ENCODE measurements around the gene CIB1. TPM values are rescaled to one million over a fixed set of nuclear protein-coding genes. Genes with fewer than 3 reads are reported as not detected.

CIB1 gene
- total and polyA plus RNA-seq, 2 of the 8 experiments (the other 6 are each of a cell fraction or from before 2014, with no cell fraction given): 26.0 to 63.5 TPM

- 86% methylated on average over 12 of the region's 12 CpGs; no CpG with 5 or more reads in 1 of the 2 experiments for WGBS, 2 experiments (ENCODE audit: extremely low coverage in 1 of 2, insufficient coverage in 1 of 2, insufficient read length in 1 of 2, insufficient replicate concordance in 2 of 2, low coverage in 1 of 2, low lambda C conversion rate in 2 of 2, missing lambda C conversion rate in 1 of 2)
- no peak overlapping the region for H4K5ac ChIP-seq (ENCODE audit: insufficient read length, low read depth, low read length)
- H3K9ac ChIP-seq (replicated peaks in 1 of 4; ENCODE audit: extremely low read depth in 1 of 4, low read depth in 3 of 4, low read length in 3 of 4): no peak overlapping the region
- H3K27me3 ChIP-seq (replicated peaks in 1 of 4; ENCODE audit: control insufficient read depth in 3 of 4, extremely low read depth in 1 of 4, insufficient read depth in 3 of 4, low read length in 3 of 4): no peaks in the 10 kb centered on the region
- TF ChIP-seq POLR2AphosphoS5 (IDR thresholded peaks at IDR 0.05; ENCODE audit: low read depth, low read length) (0 out of 2 replicates have a peak, but pooled peaks have one; percentile 30), GTF2F1 (IDR thresholded peaks at IDR 0.05; ENCODE audit: borderline replicate concordance, low read depth, low read length) (no peak)
- no peak overlapping the region for H4K8ac ChIP-seq (ENCODE audit: extremely low read depth, insufficient read depth, low read length)
- no peak overlapping the region for H3K14ac ChIP-seq (ENCODE audit: insufficient read length)
- H3K27ac ChIP-seq (ENCODE audit: low read depth, low read length): no peak overlapping the region
- no peaks in the 10 kb centered on the region for H3K79me2 ChIP-seq (ENCODE audit: control insufficient read depth in 1 of 2, insufficient read depth in 2 of 2, low read length in 2 of 2)
- H3K4me1 ChIP-seq (replicated peaks in 1 of 4; ENCODE audit: control insufficient read depth in 3 of 4, insufficient read depth in 4 of 4, low read length in 3 of 4): peaks cover 0 to 6% (median under 1%) of the 10 kb centered on the region in 4 experiments; a peak in 4 of 7 replicates
- H4K20me1 ChIP-seq (replicated peaks in 1 of 2; ENCODE audit: control insufficient read depth in 1 of 2, insufficient read depth in 2 of 2, low read length in 2 of 2): peaks cover 0 to 6% of the 10 kb centered on the region in 2 experiments
- no peak overlapping the region for H2BK5ac ChIP-seq (ENCODE audit: low read depth, low read length)
- H3K79me1 ChIP-seq (ENCODE audit: low read depth, low read length): peaks cover 6% of the 10 kb centered on the region
- H3K9me3 ChIP-seq (ENCODE audit: insufficient read depth in 2 of 2, low read depth in 1 of 2, low read length in 1 of 2): no peaks in the 10 kb centered on the region
- H2AK5ac ChIP-seq (ENCODE audit: low read depth, low read length): no peak overlapping the region
- H2BK15ac ChIP-seq (ENCODE audit: low read length): no peak overlapping the region
- no peak overlapping the region for H2AFZ ChIP-seq (ENCODE audit: low read length)
- H3K18ac ChIP-seq (ENCODE audit: extremely low read depth, low read length): no peak overlapping the region
- H3K23ac ChIP-seq (ENCODE audit: insufficient read length): no peak overlapping the region
- peaks cover 7 to 31% (median 21%) of the 10 kb centered on the region in 4 experiments; a peak in 6 of 8 replicates for H3K36me3 ChIP-seq (ENCODE audit: control insufficient read depth in 2 of 4, insufficient read depth in 4 of 4, low read length in 3 of 4)
- H2BK12ac ChIP-seq (ENCODE audit: low read depth, low read length): no peak overlapping the region
- DNase-seq (ENCODE audit: low read depth in 1 of 2, low spot score in 2 of 2) (no peak), FAIRE-seq (no peak)
- no peak overlapping the region for H2BK120ac ChIP-seq (replicated peaks; ENCODE audit: low read depth, low read length)
- no peak overlapping the region for H4K91ac ChIP-seq (replicated peaks; ENCODE audit: insufficient read length, low read length)
- H3K4me3 ChIP-seq (ENCODE audit: extremely low read depth in 1 of 4, insufficient read depth in 2 of 4, low read depth in 3 of 4, low read length in 4 of 4): no peak overlapping the region
- H3K23me2 ChIP-seq (ENCODE audit: low read depth, low read length): peaks cover 5% of the 10 kb centered on the region
- POLR2A ChIA-PET (ENCODE audit: partially characterized antibody): interaction anchor here (0.7 to 2.9 kb wide), 3 partner anchors 10 to 87 kb away, joined by 3 to 10 read pairs (median 4); no protein-coding TSS in a partner anchor
- H3K4me2 ChIP-seq (ENCODE audit: insufficient read depth in 1 of 2, low read depth in 2 of 2, low read length in 2 of 2): no peak overlapping the region
- no peak overlapping the region for H3K56ac ChIP-seq (replicated peaks; ENCODE audit: insufficient read length, low read depth, low read length)
- no peak overlapping the region for H3K4ac ChIP-seq (replicated peaks; ENCODE audit: insufficient read length, low read depth, low read length)
- H2BK20ac ChIP-seq (ENCODE audit: low read length): no peak overlapping the region
- CTCF ChIA-PET (ENCODE audit: partially characterized antibody): interaction anchor here (0.7 to 4.6 kb wide), 5 partner anchors 8 to 89 kb away, joined by 3 to 47 read pairs (median 6); no protein-coding TSS in a partner anchor
Measured at GRCh38 chr15:90230071-90230494, 3.7 kb downstream of the CIB1 start.
